Gastroesophageal sphincter (tissue), 4 donors: ENCODE measurements around the gene IL16. TPM values are rescaled to one million over a fixed set of nuclear protein-coding genes. Genes with fewer than 3 reads are reported as not detected.

ENCODE experiments used
- ATAC-seq: fragments of 150-250 bp; one replicate; pipeline ENCODE4 v1.9.1; 2016; ENCODE audit warnings: mild to moderate bottlenecking, moderate library complexity
- H3K27ac ChIP-seq, 4 donors: fragments of 200-600 bp; sonication (generic) in 3 of 4; 1 replicate in 3 of 4; 2 replicates in 1 of 4; pipeline ENCODE4 v1.5.1; 2016 to 2019
- H3K27me3 ChIP-seq: fragments of 200-600 bp; sonication (generic); one replicate; pipeline ENCODE4 v1.5.1; 2019
- H3K36me3 ChIP-seq, 2 donors: fragments of 200-600 bp; sonication (generic); one replicate each; pipeline ENCODE4 v1.5.1; 2019; ENCODE audit warnings: control low read depth in 1 of 2
- H3K4me1 ChIP-seq, 3 donors: fragments of 200-600 bp; sonication (generic); 1 replicate in 2 of 3; 2 replicates in 1 of 3; pipeline ENCODE4 v1.5.1; 2016 to 2019; ENCODE audit warnings: control low read depth in 2 of 3
- H3K4me3 ChIP-seq, 2 donors: fragments of 200-600 bp; sonication (generic); one replicate each; pipeline ENCODE4 v1.5.1; 2019; ENCODE audit warnings: mild to moderate bottlenecking in 1 of 2, moderate library complexity in 1 of 2
- H3K9me3 ChIP-seq, 3 donors: fragments of 200-600 bp; sonication (generic); one replicate each; pipeline ENCODE4 v1.5.1; 2017 to 2019; ENCODE audit warnings: control low read depth in 2 of 3
- CTCF ChIP-seq, 4 experiments: fragments of 200-600 bp in 2 of 4; fragments of 450-650 bp in 2 of 4; sonication (generic) in 1 of 4; IDR thresholded peaks; one replicate each; pipeline ENCODE4 v1.5.1; 2017 to 2019; ENCODE audit warnings: antibody characterized with exemption in 4 of 4, mild to moderate bottlenecking in 2 of 4, moderate library complexity in 2 of 4
- EP300 ChIP-seq: sonication (generic); formaldehyde crosslinking; IDR thresholded peaks from one replicate; pipeline ENCODE4 v1.6.1; 2017; ENCODE audit warnings: antibody characterized with exemption, mild to moderate bottlenecking
- POLR2A ChIP-seq, 2 donors: fragments of 450-650 bp; IDR thresholded peaks; one replicate each; pipeline ENCODE4 v1.6.1; 2017; ENCODE audit warnings: antibody characterized with exemption in 2 of 2, mild to moderate bottlenecking in 2 of 2, moderate library complexity in 1 of 2
- POLR2AphosphoS5 ChIP-seq: sonication (generic); formaldehyde crosslinking; IDR thresholded peaks from one replicate; pipeline ENCODE4 v1.6.1; 2017; ENCODE audit warnings: antibody characterized with exemption
- WGBS, 2 donors: methylation state at CpG; one replicate each; pipeline ENCODE4 v1.1.5; 2018; ENCODE audit warnings: low coverage in 1 of 2; 5-methylcytosine and 5-hydroxymethylcytosine counted together
- total RNA-seq, 4 donors: library from RNA; depleted of rRNA; stranded (reverse); fragments of >200 nt; gene quantifications; one replicate each; pipeline ENCODE4 v1.1.0, GENCODE V29; 2016

IL16 gene
- total RNA-seq, 4 donors from 2014 or later: 15.0 to 35.2 (median 23.6) TPM

DNA sequence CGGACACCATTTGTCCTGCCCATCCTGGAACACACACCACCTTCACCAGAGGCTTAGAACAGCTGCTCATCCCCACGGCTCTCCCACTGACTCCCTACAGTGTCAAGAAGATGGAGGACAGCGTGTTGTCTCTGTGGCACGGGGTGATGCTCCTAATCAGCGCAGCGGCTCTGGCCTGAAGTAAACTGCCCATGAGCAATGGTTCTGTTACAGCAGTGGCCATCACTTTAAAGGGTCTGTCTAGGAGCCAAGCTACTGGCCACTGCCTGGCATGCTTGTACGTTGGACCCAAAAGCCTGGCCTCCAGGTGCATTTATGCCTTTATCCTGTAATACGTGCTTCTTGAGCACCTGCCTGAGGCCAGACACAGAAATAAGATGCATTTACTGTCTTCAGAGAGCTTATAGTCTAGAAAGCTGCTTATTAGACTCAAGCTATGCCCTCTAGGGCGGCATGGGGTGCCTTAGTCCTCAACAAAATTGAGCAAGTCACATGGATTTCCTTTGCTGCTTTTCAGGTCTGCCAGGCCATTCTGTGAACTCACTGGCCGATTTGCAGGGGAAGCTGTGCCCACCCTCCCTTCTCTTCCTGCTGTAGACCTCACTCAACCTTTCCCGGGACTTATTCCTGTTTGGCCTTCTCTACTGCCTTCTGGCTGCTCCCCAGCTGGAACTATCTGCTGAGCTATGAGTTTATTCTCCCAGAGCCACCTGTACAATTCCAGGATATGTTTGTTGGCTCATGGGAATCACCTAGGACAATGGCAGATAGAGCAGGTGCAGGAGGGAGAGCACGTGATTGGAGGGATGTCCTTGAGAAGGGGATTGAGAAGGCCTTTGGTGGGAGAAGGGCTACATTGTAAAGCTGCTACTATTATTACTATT lies 75.3 kb downstream of the IL16 start:
- no peak for ATAC-seq
- peaks cover 0 to 3% (median 0%) of the 10 kb centered on the region in 3 donors for H3K9me3 ChIP-seq
- H3K4me1 ChIP-seq: peaks cover 0 to 24% (median 11%) of the 10 kb centered on the region in 3 donors
- no peak overlapping the region for H3K4me3 ChIP-seq
- TF ChIP-seq POLR2A (IDR thresholded peaks at IDR 0.05) (no peak), POLR2AphosphoS5 (no peak), EP300 (no peak), CTCF (IDR thresholded peaks at IDR 0.05) (no peak)
- WGBS, 2 donors: 76 to 88% methylated on average over 4 to 5 of the region's 12 CpGs
- peaks cover under 1% of the 10 kb centered on the region for H3K27me3 ChIP-seq
- no peak overlapping the region for H3K27ac ChIP-seq
- H3K36me3 ChIP-seq: peaks cover 0 to 25% of the 10 kb centered on the region in 2 donors

DNA sequence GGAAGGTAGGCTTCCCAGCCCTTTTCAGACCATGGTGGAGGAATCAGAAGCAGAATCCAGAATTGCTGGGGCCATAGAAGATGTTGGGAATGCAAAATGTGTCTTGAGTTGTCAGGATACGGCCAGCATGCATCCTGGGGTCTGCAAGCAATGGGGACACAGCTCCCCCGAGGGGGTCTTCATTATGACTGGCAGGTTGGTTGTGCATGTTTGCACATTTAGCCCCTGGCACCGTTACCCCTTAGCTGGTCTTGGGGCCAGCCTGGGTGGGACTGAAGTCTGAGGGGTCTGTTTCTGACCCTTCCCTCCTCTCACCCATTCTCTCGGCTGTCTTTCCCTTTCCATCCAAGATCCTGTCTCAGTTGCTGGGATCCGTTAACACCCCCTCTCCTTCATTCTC lies 76.5 kb downstream of the IL16 start:
- H3K27ac ChIP-seq: peak overlapping the region in 1 of 4 donors; percentile 26
- H3K9me3 ChIP-seq: peaks cover 0 to 8% (median 0%) of the 10 kb centered on the region in 3 donors
- H3K4me1 ChIP-seq: peaks cover 0 to 24% (median 11%) of the 10 kb centered on the region in 3 donors
- H3K27me3 ChIP-seq: no peaks in the 10 kb centered on the region
- peaks cover 0 to 19% of the 10 kb centered on the region in 2 donors for H3K36me3 ChIP-seq
- ATAC-seq: no peak
- whole genome bisulfite sequencing, 2 donors: 86 to 90% methylated on average over 2 to 4 of the region's 5 CpGs
- H3K4me3 ChIP-seq: no peak overlapping the region
- no peak for TF ChIP-seq EP300
- TF ChIP-seq CTCF (IDR thresholded peaks at IDR 0.05): no peak
- no peak for TF ChIP-seq POLR2AphosphoS5
- no peak for TF ChIP-seq POLR2A (IDR thresholded peaks at IDR 0.05)

- peaks cover 0 to 16% of the 10 kb centered on the region in 2 donors for H3K36me3 ChIP-seq
- 100% methylated on average over 2 of the region's 2 CpGs for WGBS, 2 donors
- H3K9me3 ChIP-seq: peaks cover 0 to 8% (median 0%) of the 10 kb centered on the region in 3 donors
- peaks cover 0 to 24% (median 11%) of the 10 kb centered on the region in 3 donors for H3K4me1 ChIP-seq
- no peak for ATAC-seq
- H3K4me3 ChIP-seq: no peak overlapping the region
- TF ChIP-seq EP300: no peak
- TF ChIP-seq POLR2AphosphoS5: no peak
- no peak for TF ChIP-seq POLR2A (IDR thresholded peaks at IDR 0.05)
- H3K27ac ChIP-seq: peak overlapping the region in 2 of 4 donors; percentile 26 to 43
- no peaks in the 10 kb centered on the region for H3K27me3 ChIP-seq
Observed at GRCh38 chr15:81273855-81274254, 77.2 kb downstream of the IL16 start.

- Histone ChIP-seq H3K27me3 (no peaks in the 10 kb centered on the region), H3K9me3 (peaks cover 0 to 8% (median 0%) of the 10 kb centered on the region in 3 donors), H3K27ac (peak overlapping the region in 3 of 4 donors; percentile 43 to 62 (median 43)), H3K4me3 (no peak overlapping the region), H3K4me1 (peaks cover 0 to 24% (median 11%) of the 10 kb centered on the region in 3 donors), H3K36me3 (peaks cover 0 to 12% of the 10 kb centered on the region in 2 donors)
- WGBS, 2 donors: 75 to 82% methylated on average over 4 of the region's 4 CpGs
- ATAC-seq: no peak
- TF ChIP-seq CTCF (IDR thresholded peaks at IDR 0.05) (no peak), POLR2AphosphoS5 (no peak), EP300 (no peak)
Observed at GRCh38 chr15:81274255-81274654, 77.6 kb downstream of the IL16 start.

GRCh38 chr15:81274931-81275707 lies 78.4 kb downstream of the IL16 start:
- WGBS, 2 donors: 4 to 10% methylated on average over 8 to 11 of the region's 11 CpGs
- ATAC-seq: peak; percentile 77
- TF ChIP-seq POLR2A (IDR thresholded peaks at IDR 0.05) (no peak), EP300 (no peak), POLR2AphosphoS5 (peak; percentile 15), CTCF (IDR thresholded peaks at IDR 0.05) (peak; percentile 79 to 91 (median 86))
- H3K9me3 ChIP-seq: peaks cover 0 to 8% (median 0%) of the 10 kb centered on the region in 3 donors
- no peak overlapping the region for H3K4me3 ChIP-seq
- peaks cover 0 to 24% (median 11%) of the 10 kb centered on the region in 3 donors for H3K4me1 ChIP-seq
- peaks cover 0 to 12% of the 10 kb centered on the region in 2 donors for H3K36me3 ChIP-seq
- H3K27ac ChIP-seq: peak overlapping the region in 2 of 4 donors; percentile 54 to 62
- no peaks in the 10 kb centered on the region for H3K27me3 ChIP-seq
